GM21381 (cell line): ENCODE measurements around the gene NSD1.

Experiments
- ATAC-seq: cut with Tn5 transposase; IDR thresholded peaks from one replicate; pipeline ENCODE4 v1.9.1; 2021; ENCODE audit warnings: mild to moderate bottlenecking, moderate library complexity; ENCODE audit not compliant: unreplicated experiment

NSD1 gene

GRCh38 chr5:177270653-177271052 is 137.1 kb downstream of the NSD1 start:
- no peak for ATAC-seq

DNA sequence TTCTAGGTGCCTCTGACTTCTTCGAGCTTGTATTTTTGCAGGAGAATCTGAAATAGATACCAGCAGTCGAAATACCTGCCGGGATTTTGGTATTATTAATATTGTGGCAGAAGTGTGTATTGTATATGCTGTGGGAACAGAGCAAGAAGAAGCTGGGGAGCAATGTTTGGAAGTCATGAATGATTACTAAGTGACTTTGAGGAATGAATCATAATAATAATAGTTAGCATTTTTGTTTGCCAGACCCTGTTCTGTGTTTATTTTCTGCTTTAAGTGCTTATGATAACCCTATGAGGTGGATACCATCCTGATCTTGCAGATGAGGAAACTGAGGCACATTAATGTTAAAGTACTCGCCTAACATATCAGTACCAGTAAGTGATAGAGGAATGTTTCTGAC is 137.5 kb downstream of the NSD1 start:
- ATAC-seq: no peak

DNA sequence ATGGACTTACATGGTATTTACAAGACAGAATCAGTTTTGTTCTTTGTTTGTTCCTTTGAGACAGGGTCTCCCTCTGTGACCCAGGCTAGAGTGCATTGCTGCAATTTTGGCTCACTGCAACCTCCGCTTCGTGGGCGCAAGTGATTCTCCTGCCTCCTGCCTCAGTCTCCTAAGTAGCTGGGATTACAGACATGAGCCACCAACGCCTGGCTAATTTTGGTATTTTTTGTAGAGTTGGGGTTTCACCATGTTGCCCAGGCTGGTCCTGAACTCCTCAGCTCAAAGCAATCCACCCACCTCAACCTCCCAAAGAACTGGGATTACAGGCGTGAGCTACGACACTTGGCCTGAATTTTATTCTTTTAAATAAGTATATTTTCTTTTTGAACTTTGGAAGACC is 142.3 kb downstream of the NSD1 start:
- no peak for ATAC-seq

- ATAC-seq: no peak
Measured at GRCh38 chr5:177276886-177277285, 143.3 kb downstream of the NSD1 start.

DNA sequence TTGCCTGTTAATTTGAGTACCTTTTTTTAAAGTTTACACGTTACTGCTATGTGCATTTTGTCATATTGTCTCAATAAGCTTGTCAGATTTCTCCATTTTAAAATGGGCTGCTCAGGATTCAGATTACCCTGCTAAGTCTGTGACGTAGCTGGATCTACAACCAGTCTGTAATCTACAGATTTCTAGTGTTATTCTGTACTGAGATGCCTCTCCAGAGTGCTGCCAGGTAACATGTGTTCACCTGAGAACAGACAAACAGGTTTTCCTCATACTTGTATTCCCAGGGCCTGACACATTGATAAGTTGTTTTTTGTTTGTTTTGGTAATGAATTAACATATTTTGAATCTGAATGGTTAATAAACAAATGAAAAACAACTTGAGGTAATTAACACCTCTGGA is 154.6 kb downstream of the NSD1 start:
- no peak for ATAC-seq

- no peak for ATAC-seq
Measured at GRCh38 chr5:177290816-177291596, 157.4 kb downstream of the NSD1 start.

GRCh38 chr5:177291735-177292134 is 158.2 kb downstream of the NSD1 start:
- no peak for ATAC-seq

DNA sequence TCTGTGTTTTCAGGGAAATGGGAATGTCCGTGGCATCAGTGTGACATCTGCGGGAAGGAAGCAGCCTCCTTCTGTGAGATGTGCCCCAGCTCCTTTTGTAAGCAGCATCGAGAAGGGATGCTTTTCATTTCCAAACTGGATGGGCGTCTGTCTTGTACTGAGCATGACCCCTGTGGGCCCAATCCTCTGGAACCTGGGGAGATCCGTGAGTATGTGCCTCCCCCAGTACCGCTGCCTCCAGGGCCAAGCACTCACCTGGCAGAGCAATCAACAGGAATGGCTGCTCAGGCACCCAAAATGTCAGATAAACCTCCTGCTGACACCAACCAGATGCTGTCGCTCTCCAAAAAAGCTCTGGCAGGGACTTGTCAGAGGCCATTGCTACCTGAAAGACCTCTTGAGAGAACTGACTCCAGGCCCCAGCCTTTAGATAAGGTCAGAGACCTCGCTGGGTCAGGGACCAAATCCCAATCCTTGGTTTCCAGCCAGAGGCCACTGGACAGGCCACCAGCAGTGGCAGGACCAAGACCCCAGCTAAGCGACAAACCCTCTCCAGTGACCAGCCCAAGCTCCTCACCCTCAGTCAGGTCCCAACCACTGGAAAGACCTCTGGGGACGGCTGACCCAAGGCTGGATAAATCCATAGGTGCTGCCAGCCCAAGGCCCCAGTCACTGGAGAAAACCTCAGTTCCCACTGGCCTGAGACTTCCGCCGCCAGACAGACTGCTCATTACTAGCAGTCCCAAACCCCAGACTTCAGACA is 160.4 kb downstream of the NSD1 start:
- no peak for ATAC-seq

DNA sequence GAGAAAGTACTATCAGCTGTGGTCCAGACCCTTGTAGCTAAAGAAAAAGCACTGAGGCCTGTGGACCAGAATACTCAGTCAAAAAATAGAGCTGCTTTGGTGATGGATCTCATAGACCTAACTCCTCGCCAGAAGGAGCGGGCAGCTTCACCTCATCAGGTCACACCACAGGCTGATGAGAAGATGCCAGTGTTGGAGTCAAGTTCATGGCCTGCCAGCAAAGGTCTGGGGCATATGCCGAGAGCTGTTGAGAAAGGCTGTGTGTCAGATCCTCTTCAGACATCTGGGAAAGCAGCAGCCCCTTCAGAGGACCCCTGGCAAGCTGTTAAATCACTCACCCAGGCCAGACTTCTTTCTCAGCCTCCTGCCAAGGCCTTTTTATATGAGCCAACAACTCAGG is 161.1 kb downstream of the NSD1 start:
- no peak for ATAC-seq

DNA sequence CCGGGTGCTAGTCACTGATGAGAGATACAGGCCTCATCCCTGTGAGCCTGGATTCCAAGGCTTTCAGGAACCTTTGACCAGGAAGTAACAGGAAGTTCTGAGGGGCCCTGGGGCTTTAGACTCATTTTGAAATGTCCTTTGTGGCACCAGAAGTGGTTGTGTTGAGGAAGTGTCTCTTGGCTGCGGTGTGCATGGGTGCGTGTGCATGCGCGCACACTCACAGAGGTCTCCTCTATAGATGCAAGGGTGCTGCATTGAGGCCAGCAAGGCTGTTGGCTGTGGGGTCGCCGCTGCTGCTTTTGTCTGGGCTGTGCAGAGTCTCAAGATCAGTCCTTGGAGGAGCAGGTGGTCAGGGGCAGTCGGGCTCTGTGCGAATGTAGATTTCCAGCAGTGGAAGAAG is 162.4 kb downstream of the NSD1 start:
- no peak for ATAC-seq

GRCh38 chr5:177296581-177296980 is 163.0 kb downstream of the NSD1 start:
- ATAC-seq: no peak

- no peak for ATAC-seq
Measured at GRCh38 chr5:177297922-177298321, 164.3 kb downstream of the NSD1 start.

DNA sequence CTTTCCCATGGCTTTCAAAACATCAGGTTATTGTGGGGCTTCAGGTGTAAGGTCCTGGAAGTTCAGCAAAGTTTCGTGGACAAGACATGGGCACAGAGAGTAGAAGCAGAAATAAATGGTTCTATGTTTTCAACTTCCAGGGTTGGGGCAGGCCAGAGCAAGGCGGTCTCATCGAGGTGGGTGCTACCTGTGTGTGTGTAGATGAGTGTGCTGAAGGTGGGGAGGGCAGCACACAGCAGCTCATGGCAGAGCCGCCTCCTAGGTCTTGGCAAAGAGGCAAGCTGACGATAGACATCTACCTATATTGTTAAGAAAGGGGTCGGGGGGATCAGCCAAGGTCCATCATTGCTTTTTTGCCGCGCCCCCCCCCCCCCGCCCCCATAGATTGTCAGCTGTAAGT is 166.1 kb downstream of the NSD1 start:
- no peak for ATAC-seq

DNA sequence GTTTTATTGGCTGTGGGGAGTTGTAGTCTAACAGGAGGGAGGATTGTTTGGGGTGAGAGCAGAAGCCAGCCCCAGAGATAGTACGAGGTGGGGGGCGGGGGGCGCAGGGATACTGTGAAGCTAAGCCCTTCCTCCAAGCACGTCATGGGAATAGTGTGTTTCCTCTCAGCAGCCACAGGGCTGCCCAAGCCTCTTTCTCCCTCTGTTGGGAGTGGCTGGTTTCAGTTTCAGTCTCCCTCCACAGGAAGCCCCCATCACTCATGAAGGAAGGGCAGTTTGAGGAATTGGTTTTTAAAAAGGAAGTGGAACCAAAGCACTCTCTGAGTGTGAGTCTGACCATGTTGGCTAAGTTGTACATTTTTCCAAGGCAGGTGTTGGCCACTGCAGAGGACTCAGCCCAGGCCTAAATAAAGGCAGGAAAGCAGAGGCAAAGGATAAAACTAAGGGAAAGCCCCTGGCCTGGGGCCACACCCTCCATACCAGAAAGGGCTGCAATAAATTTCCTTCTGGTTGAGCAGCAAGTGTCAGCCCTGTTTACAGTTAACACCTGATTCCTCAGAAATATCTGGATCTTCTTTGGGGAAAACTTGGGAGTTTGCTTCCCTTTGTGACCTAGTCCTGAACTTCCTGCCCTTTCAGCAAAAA is 166.8 kb downstream of the NSD1 start:
- ATAC-seq: peak; percentile 35

- ATAC-seq: no peak
Measured at GRCh38 chr5:177300951-177301350, 167.4 kb downstream of the NSD1 start.

GRCh38 chr5:177301503-177302165 is 168.1 kb downstream of the NSD1 start:
- ATAC-seq: no peak

DNA sequence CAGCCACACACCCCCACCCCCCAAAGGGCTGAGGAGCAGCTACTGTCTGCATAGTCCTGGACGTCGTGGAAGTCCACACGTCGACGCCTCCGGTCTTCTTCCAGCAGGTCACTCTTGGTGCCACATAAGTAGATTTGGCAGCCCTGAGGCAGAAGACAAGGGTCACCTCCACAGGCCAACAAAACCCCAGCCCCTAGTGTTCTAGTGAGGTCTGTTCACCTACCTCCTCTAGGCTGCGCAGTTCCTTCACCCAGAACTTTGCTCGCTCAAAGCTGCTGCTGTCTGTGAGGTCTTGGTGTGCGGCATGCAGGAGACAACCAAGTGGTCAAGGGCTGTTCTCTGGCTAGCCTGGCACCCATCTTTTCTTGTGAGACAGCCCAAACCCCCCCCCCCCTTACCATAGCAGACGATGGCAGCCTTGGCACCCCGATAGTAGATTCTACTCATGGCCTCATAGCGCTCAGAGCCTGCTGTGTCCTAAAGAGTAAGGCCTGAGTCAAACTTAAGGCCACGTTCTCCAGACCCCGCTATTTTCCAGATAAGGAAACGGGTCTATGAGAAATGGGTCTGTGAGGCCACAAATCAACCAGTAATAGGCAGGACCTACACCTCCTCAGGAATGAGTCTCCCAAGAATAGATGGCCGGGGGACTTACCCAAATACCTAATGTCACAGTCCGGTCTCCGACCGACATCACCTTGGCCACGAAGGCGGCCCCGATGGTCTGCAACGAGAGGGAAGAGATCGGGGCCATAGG is 169.0 kb downstream of the NSD1 start:
- ATAC-seq: no peak

- peak; percentile 59 for ATAC-seq
Measured at GRCh38 chr5:177303121-177303924, 169.8 kb downstream of the NSD1 start, which contains the start of the genes PRELID1 and RAB24. PRELID1 (plus strand) TSS chr5:177303799; CDS start chr5:177303986, 187 bp downstream. RAB24 (minus strand) TSS chr5:177303719; CDS start chr5:177303288, 431 bp downstream.

DNA sequence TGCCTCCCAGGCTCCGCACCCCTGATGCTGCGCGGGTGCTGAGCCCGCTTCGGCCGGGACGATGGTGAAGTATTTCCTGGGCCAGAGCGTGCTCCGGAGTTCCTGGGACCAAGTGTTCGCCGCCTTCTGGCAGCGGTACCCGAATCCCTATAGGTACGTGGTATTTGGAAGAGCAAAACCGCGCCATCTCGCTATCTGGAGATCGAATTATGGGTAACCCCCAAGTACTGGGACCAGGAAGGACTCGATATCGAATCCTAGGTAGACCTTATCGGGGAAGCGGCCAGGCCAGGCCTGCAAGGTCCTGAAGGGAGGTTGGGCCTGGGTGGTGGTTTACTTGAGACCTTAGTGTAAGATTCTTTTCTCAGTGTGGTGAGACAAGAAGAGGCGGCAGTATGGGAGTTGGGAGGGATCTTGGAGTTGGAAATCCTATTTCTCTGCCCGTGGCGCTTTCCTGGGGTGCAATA is 170.4 kb downstream of the NSD1 start:
- ATAC-seq: peak; percentile 13
